ENCODE measurements around the gene SRMS.

GRCh38 chr20:63491635-63492230 is 55.8 kb downstream of the SRMS start:
- no peak for TF ChIP-seq CTCF (conservative IDR thresholded peaks at IDR 0.05; ENCODE audit: low read length)
- TF ChIP-seq EZH2phosphoT487 (IDR thresholded peaks at IDR 0.05; ENCODE audit: borderline replicate concordance, low read depth, low read length): no peak

Measured in OCI-LY7 (cell line).